HL-60 (cell line): Measurements from ENCODE around the gene SGIP1.

Source experiments
- CTCF ChIP-seq: IDR thresholded peaks from one replicate; pipeline ENCODE4 v1.5.1; 2011; ENCODE audit warnings: low read length, control low read depth, inconsistent platforms; ENCODE audit not compliant: insufficient read depth
- REST ChIP-seq: IDR thresholded peaks from 2 replicates; pipeline ENCODE4 v1.6.1; 2012; ENCODE audit warnings: low read depth; ENCODE audit not compliant: insufficient replicate concordance

- TF ChIP-seq CTCF (no peak), REST (no peak)
These were observed 40.2 kb upstream of the SGIP1 start for GRCh38 chr1:66493731-66494130.
